HG03159 (cell line): ENCODE data around the gene RRN3.
"Not testable (repeated sequence)": the region's sequence is repeated elsewhere in the genome, so short reads cannot be mapped to it uniquely, and the experiment has no call there.

Experiments used
- ATAC-seq: cut with Tn5 transposase; IDR thresholded peaks from one replicate; pipeline ENCODE4 v1.9.1; 2021; ENCODE audit warnings: mild to moderate bottlenecking, moderate library complexity; ENCODE audit not compliant: unreplicated experiment

The RRN3 gene

DNA sequence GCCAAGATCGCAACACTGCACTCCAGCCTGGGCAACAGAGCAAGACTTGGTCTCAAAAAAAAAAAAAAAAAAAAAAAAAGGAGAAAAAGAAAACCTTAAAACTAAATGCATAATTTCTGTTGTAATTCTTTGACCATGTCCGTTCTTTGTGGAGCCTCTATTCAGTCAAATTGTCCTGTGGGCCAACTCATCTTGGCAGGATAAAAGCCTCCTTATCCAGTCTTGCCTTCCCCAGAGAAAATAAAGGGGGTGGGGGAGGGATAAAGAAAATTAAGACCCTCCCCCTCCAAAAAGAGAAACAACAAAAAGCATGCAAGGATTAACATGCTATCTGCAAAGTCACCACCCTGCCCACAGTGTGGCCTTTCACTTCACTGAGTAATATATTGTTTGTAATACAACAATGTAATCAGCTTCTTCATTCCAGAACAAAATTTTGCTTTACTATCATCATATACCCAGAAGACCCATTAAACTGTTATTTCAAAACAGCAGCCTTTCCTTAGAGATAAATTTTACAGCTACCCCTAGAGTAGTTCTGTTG, 5.4 kb upstream of the RRN3 start:
- not testable (repeated sequence) for ATAC-seq

DNA sequence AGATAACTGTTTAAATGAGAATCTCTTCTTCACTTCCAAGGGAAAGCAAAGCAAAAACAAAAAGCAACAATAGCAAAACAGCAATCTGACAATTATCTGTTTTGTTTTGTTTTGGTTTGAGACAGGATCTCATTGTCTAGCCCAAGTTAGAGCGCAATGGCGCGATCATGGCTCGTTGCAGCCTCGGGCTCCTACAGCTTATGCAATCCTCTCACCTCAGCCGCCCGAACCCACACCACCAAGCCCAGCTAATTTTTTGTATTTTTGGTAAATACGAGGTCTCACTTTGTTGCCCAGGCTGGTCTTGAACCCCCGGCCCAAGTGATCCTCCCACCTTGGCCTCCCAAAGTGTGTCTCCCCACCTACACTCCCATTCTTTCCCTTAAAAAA, 2.5 kb upstream of the RRN3 start:
- not testable (repeated sequence) for ATAC-seq

DNA sequence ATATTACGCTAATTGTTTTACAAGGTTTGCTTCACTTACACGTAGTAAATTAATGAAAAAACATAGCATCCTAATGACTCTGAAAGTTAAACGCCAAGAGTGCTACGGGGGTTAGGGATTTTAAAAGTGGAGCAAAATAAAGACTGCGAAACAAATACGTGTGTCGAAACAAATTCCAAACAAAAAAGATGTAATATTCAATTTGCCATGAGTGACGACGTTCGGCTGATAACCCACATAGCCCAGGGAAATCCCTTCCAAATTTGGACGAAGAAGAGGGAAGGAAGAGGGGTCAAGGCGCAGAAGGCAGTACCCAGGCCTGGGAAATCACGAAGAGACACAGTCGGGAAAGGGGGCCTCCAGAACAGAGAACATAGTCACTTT, 509 bp downstream of the RRN3 start:
- not testable (repeated sequence) for ATAC-seq

DNA sequence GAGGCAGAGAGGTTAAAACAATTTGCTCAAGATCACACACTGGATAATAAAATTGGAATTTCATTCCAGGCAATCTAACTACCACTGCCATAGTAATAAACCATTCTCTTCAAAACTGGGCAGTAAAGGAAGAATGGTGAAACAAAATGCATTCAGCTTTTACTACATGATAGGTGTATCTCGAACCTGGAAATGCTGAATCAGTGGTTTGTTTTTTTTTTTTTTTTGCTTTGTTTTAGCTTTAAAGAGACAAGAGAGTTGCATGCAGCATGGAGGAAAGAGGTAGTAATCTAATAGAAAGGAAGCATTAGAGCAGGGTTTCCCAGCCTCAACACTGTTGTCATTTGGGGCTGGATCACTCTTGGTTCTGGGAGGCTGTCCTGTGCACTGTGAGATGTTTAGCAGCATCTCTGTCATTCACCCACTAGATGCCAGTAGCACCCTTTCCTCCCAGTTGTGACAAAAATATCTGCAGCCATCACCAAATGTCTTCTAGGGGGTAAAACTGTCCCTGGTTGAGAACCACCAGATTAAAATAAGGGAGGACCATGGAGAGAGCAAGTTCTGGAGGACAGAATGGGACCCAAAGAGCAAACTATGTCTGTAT, 3.3 kb downstream of the RRN3 start:
- not testable (repeated sequence) for ATAC-seq

DNA sequence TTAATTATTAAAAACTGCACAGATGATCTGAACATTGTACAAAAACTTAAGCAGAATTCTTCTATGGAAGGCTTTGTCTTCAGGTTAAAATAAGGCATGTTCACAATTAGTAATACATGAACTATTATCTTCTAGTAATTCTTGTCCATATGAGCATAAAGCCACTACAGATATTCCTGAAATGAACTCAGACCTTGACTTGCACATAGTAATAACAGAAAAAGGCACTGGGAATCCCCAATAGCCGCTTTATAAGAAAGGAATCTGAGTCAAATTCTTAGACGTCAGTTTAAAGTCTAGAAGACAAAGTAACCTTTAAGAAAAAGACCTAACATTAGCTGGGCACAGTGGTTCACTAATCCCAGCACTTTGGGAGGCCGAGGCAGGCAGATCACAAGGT, 11.3 kb downstream of the RRN3 start:
- not testable (repeated sequence) for ATAC-seq

DNA sequence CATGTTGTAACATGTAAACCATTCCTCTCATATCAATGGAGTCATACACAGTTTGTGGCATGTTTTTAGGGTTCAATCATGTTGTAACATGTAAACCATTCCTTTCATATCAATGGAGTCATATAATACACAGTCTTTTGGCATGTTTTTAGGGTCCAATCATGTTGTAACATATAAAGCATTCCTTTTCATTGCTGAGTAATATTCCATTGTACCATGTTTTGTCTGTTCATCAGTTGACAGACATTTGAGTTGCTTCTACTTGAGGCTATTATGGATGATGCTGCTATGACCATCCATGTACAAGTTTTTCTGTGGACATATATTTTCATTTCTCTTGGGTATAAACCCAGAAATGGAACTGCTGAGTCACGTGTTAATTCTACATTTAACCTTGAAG, 13.2 kb downstream of the RRN3 start:
- not testable (repeated sequence) for ATAC-seq

DNA sequence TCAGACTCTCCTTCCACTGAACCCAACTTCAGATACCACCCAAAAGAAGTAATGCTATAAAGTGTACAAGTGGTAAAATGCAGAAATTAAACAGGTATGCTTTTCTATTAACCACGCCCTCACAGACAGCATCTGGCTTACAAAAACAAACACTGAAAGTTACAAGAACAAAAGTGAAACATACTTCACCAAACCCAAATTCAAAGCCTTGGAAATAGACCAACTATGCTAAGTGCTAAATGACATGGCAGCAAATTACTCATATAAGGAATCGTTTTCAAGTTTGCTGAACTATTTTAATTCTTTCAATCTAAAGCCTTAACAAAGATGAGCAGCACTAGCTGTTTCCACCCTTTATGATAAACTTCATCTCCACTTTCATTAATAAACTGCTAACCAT, 17.9 kb downstream of the RRN3 start:
- ATAC-seq: not testable (repeated sequence)

DNA sequence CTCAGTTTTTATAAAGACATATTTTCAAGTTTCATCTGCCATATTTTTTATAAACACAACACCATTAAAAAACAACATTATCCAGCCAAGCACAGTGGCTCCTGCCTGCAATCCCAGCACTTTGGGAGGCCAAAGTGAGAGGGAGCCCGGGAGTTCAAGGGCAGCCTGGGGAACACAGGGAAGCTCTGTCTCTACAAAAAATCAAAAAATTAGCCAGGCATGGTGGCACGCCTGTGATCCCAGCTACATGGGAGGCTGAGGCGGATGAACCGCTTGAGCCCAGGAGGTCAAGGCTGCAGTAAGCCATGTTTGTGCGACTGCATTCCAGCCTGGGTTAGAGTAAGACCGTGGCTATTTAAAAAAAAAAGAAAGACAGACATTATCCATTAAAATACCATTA, 21.0 kb downstream of the RRN3 start:
- ATAC-seq: no peak

DNA sequence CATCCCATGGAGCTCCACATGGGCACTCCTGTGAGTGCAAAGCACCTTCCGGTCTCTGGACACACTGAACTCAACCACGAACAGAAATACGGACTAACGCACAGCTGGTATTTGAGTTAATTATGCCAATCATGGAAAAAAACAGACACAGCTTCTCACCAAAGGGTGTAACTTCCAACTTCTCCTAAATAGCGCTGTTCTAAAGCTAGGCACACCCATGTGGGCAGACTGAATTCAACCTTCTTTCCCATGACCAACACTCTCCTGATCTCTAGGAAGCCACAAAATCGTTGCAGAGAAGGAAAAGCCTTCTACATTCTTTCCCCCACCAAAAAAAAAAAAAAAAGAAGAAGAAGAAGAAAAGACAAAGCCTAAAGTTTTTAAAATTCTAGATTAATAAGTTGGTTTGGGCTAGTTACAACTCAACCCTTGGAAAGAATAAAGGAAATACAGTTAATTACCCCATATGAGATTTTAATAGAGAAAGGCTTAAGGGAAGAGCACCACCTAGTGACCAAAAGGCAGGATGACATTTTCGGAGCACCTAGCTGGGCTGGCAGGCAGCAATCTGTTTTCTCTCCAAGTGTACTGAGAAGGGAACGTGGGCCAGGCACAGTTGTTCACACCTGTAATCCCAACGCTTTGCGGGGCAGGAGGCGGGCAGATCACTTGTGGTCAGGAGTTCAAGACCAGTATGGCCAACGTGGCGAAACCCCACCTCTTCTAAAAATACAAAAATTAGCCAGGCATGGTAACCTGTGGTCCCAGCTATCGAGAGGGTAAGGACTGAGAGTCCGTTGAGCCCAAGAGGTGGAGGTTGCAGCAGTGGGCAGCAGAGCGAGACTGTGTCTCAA, 21.9 kb downstream of the RRN3 start:
- ATAC-seq: not testable (repeated sequence)

DNA sequence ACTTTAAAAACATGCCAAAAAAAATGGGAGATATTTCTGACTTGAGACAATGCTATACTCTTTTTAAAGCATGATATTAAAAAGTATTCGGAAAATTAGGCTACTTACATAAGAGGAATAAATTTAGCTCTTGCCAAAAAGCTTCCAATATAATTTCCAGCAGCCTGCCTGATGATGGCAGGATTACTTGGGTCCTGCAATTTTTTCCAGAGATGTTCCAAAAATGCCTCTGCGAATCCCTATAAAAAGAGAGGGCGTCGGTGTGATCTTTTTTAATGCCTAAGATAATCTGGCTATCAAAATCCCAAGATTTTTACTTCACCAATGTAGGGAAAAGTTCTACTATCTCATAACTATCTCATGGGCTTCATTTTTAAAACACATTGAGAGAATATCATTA, 23.1 kb downstream of the RRN3 start:
- not testable (repeated sequence) for ATAC-seq

DNA sequence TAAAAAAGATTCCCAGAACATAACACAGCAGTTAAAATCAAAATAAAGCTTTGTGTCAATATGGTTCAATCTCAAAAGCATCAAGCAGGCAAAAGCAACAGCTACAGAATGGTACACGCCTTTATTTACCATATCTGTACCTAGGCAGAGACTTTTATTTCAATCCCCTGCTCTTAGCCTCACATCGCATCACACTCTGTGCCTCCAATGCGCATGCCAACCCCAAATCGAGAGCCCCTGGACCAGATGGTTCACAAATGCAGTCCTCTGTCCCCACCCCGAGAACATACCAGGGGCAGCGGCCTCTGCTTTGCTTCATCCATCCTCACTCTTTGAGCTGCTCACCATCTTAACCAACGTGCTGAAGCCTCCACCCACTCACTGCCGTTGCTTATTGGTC, 27.4 kb downstream of the RRN3 start:
- ATAC-seq: not testable (repeated sequence)

DNA sequence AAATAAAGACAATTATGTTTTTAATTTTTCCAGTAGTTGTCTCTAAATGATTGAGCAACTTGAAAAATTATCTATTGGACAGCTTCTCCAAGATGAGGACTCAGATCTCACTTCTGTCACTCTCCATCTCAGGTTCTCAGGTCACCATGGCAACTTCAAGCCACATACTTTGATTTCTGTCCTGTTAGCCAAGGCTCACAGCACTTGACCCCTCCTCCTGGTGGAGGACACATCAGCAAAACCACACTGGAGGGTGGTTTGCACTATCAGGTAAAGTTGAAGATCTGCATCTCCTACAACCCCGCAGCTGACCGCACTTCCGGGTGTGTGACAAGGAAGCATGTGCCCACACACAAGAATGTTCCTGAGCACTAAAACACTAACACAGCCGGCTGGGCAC, 28.1 kb downstream of the RRN3 start:
- not testable (repeated sequence) for ATAC-seq

DNA sequence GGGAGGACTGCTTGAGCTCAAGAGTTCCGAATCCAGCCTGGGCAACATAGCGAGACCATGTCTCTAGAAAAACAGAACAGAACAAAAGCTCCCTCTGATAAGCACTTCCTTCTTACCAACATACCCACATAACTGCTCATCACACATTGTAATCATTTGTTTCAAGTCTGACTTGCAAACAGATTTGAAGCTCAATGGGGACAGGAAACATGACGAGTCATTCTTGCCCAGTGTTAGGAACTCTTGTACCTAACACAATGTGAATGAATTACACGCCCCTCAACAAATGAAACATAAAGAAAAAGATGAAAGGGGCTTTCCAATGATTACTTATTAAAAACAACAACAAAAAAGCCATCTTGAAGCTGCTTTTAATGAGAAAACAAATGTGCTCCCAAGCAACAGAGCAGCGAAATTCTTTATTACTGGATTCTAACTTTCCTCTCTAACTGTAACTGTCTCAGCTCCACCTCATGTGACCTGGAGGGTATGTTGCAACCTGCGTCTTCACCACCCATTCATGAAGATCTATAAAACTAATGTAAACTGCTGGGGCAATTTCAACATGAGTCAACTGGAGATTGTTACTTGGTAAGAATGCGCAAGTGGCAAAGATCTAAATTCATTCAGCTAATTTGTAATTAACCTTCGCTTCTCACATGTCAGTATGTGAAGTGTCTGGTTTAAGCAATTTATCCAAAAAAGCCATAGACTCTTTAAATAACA, 31.8 kb downstream of the RRN3 start:
- not testable (repeated sequence) for ATAC-seq

DNA sequence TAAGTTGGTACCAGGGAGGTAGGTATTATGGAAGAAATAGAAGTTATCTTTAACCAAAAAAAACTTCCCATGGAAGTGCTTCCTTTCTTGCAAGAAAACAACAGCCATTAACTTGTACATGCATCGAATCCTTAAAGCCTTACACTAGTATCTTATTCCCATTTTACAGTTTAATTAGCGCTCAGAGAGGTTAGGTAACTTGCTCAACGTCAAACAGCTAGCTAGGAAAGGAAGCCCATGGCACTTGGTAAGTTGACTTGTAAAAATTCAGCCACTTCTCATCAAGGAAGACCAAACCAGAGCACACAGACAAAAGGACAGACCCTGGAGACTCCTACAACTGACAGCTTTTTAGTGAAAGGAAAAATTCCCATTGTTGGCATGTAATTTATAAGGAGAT, 34.7 kb downstream of the RRN3 start:
- ATAC-seq: no peak

DNA sequence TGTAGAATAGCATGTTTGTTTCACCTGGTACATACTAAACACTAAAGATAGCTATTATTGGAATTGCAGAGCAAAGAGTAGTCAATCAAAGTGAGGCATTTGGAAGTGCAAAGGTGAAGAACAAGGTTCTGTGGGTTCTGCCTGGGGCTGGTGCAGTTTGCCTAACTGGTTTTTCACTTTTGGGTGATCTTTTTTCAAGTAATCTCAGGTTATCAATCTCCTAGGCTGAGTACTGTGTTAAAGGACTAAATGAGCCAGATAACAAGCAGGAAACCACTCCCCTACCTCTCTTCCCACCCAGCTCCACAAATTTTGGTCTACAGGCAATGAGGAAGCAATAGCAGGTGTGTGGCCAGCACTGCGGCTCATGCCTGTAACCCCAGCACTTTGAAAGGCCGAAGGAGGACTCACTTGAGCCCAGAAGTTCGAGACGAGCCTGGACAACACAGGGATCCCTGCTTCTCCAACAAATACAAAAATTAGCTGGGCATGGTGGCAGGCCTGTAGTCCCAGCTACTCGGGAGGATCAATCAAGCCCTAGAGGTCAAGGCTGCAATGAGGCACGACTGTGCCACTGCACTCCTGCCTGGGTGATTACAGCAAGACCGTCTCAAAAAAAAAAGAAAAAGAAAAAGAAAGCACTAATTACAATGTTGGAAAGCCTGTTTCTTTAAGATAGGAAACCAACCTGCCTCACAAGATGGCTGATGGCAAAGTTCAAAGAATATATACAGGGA, 36.2 kb downstream of the RRN3 start:
- ATAC-seq: no peak

DNA sequence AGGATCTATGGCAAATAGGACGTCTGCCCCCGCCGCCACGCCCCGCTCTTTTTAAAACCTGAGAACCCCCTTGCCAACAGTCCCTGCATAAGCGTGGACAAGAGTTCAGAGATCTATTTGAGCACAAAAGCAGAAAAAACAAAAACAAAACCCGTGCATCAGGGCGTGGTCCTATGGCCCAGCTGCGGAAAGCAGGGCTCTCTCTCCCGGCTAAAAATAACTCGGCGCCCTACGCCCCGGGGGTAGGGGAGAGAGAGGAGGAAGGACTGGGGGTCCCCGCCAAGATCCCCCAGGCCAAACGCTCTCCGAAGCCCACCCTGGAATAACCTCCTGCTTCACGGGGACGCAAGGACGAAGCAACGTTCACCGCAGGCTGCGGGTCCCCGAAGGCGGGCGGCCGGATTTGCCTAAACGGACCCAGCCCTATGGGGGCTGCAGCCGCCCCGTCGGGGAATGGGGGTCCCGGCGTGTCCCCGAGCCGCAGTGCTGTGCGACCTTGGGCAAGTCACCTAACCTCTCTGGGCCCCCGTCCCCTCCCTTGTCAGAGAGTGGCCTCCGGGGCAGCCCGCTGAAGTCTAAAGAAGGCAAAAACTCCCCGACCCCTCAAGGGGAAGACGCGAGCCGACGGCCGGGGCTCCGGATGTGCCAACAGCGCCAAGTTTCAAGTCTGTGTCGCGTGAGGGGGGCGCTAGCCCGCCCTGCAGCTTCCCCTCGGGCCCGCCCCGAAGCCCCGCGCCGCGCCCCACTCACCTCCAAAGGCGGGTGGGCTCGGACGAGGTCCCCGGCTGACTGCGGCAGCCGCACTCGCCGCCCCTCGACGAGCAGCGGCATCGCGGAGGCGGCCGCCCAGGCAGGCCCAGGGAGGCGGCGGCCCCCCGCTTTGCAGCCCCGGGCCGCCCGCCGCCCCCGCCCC, 38.7 kb downstream of the RRN3 start:
- ATAC-seq: peak; percentile 64

DNA sequence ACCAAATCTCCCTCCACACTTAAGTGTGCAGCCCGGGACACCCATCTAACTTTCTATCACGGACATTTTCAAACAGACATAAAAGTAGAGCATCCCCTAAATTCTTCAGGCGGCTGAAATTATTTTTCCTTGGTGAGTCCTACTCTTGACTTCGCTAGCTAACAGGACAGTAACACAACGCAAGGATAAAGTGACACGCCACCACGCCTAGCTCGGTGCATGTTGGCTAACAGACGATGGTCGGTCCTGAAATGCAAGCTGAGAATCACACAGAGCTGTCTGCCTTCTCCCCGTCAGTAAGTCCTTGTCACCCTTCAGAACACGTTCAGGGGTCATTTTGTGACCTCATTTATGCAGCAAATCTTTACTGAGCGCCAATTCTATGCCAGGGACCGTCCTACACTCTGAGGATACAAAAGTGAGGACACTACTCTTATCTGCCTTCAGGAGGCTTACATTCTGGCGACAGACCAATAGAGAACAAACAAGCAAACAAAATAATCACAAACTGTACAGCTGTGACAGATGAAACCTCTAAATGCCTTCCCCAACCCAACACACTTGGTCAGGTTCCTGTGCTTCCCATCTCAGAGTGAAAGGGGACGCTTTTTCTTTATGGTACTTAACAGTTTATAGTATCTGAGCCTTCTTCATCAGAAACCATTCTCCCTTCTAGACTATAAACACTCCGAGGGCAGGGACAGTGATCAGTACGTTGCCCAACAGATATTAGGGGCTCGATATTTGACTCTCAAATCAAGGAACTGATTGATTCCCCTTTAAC, 39.5 kb downstream of the RRN3 start:
- no peak for ATAC-seq

DNA sequence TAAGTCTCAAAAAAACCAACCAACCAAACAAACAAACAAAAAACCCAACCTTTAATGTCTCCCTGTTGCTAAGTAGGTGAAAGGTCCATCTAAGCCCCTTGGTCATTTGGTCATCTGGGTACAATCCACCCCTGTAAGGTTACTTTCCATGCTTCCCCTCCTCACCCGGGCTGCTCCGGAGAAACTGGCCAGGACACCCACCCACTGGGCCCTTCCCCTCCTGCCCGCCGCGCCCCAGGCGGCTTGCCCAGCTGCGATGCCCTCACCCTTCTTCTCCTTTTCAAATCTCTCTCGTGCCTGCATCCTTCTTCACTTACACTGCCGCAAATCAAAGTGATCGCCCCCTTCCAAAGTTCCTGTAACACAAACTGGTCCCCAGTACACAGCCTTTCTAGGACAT, 40.2 kb downstream of the RRN3 start:
- ATAC-seq: no peak
